Measurements from ENCODE around the gene CCDC158.
A peak's percentile ranks its signal among the peaks of the same experiment; 100 is the strongest.
"Not testable (repeated sequence)": the region's sequence is repeated elsewhere in the genome, so short reads cannot be mapped to it uniquely, and the experiment has no call there.

CCDC158 gene

GRCh38 chr4:76420762-76421581 is at the start of gene CCDC158:
CCDC158 (minus strand) TSS chr4:76421141; CDS start chr4:76403207, 17,934 bp downstream.
- H3K27ac ChIP-seq (ENCODE audit: low read depth, low read length) = no peak within 1 kb of the TSS
- H3K36me3 ChIP-seq (ENCODE audit: insufficient read depth, low read length) = no peaks in the 10 kb centered on the region
- H3K79me2 ChIP-seq (ENCODE audit: control insufficient read depth, insufficient read depth, low read length, unreplicated experiment) = no peaks in the 10 kb centered on the region
- peak within 1 kb of the TSS; percentile 99 for H2AFZ ChIP-seq (ENCODE audit: low read length, unreplicated experiment)
- H3K27me3 ChIP-seq (ENCODE audit: insufficient read depth, low read length) = no peaks in the 10 kb centered on the region
- H3K4me1 ChIP-seq (ENCODE audit: control insufficient read depth, insufficient read depth, low read length, unreplicated experiment) = no peaks in the 10 kb centered on the region
- peak within 1 kb of the TSS; percentile 97 for H3K4me3 ChIP-seq (ENCODE audit: low read depth, low read length)

GRCh38 chr4:76470532-76470931 is 49.6 kb upstream of the CCDC158 start:
- no peak overlapping the region for H2AFZ ChIP-seq (ENCODE audit: low read length, unreplicated experiment)
- no peaks in the 10 kb centered on the region for H3K79me2 ChIP-seq (ENCODE audit: control insufficient read depth, insufficient read depth, low read length, unreplicated experiment)

GRCh38 chr4:76470064-76470463 is 49.1 kb upstream of the CCDC158 start:
- no peaks in the 10 kb centered on the region for H3K27me3 ChIP-seq (ENCODE audit: insufficient read depth, low read length)
- H3K36me3 ChIP-seq (ENCODE audit: insufficient read depth, low read length) = no peaks in the 10 kb centered on the region
- H3K79me2 ChIP-seq (ENCODE audit: control insufficient read depth, insufficient read depth, low read length, unreplicated experiment) = no peaks in the 10 kb centered on the region
- H2AFZ ChIP-seq (ENCODE audit: low read length, unreplicated experiment) = no peak overlapping the region
- H3K4me1 ChIP-seq (ENCODE audit: control insufficient read depth, insufficient read depth, low read length, unreplicated experiment) = no peaks in the 10 kb centered on the region
- no peak overlapping the region for H3K4me3 ChIP-seq (ENCODE audit: low read depth, low read length)
- H3K27ac ChIP-seq (ENCODE audit: low read depth, low read length) = no peak overlapping the region

More at GRCh38 chr4:76470532-76470931, 49.6 kb upstream of the CCDC158 start:
- Histone ChIP-seq H3K4me1 (ENCODE audit: control insufficient read depth, insufficient read depth, low read length, unreplicated experiment) (no peaks in the 10 kb centered on the region), H3K36me3 (ENCODE audit: insufficient read depth, low read length) (no peaks in the 10 kb centered on the region), H3K4me3 (ENCODE audit: low read depth, low read length) (no peak overlapping the region), H3K27ac (ENCODE audit: low read depth, low read length) (no peak overlapping the region), H3K27me3 (ENCODE audit: insufficient read depth, low read length) (0 out of 2 replicates have a peak, but pooled peaks cover under 1% of the 10 kb centered on the region)

GRCh38 chr4:76463568-76463967 is 42.6 kb upstream of the CCDC158 start:
- Histone ChIP-seq H3K4me3 (ENCODE audit: low read depth, low read length) (no peak overlapping the region), H3K27me3 (ENCODE audit: insufficient read depth, low read length) (no peaks in the 10 kb centered on the region), H3K79me2 (ENCODE audit: control insufficient read depth, insufficient read depth, low read length, unreplicated experiment) (no peaks in the 10 kb centered on the region), H2AFZ (ENCODE audit: low read length, unreplicated experiment) (no peak overlapping the region), H3K4me1 (ENCODE audit: control insufficient read depth, insufficient read depth, low read length, unreplicated experiment) (peaks cover 4% of the 10 kb centered on the region), H3K27ac (ENCODE audit: low read depth, low read length) (no peak overlapping the region), H3K36me3 (ENCODE audit: insufficient read depth, low read length) (no peaks in the 10 kb centered on the region)

GRCh38 chr4:76459291-76459723 is 38.4 kb upstream of the CCDC158 start:
- Histone ChIP-seq H3K36me3 (ENCODE audit: insufficient read depth, low read length) (no peaks in the 10 kb centered on the region), H3K27ac (ENCODE audit: low read depth, low read length) (peak overlapping the region; percentile 42), H3K4me1 (ENCODE audit: control insufficient read depth, insufficient read depth, low read length, unreplicated experiment) (peaks cover 4% of the 10 kb centered on the region), H3K27me3 (ENCODE audit: insufficient read depth, low read length) (no peaks in the 10 kb centered on the region), H2AFZ (ENCODE audit: low read length, unreplicated experiment) (peak overlapping the region; percentile 86), H3K79me2 (ENCODE audit: control insufficient read depth, insufficient read depth, low read length, unreplicated experiment) (no peaks in the 10 kb centered on the region), H3K4me3 (ENCODE audit: low read depth, low read length) (no peak overlapping the region)

GRCh38 chr4:76458825-76459224 is 37.9 kb upstream of the CCDC158 start:
- peak overlapping the region; percentile 42 for H3K27ac ChIP-seq (ENCODE audit: low read depth, low read length)
- H2AFZ ChIP-seq (ENCODE audit: low read length, unreplicated experiment) = peak overlapping the region; percentile 86
- no peaks in the 10 kb centered on the region for H3K36me3 ChIP-seq (ENCODE audit: insufficient read depth, low read length)
- no peaks in the 10 kb centered on the region for H3K27me3 ChIP-seq (ENCODE audit: insufficient read depth, low read length)
- no peaks in the 10 kb centered on the region for H3K79me2 ChIP-seq (ENCODE audit: control insufficient read depth, insufficient read depth, low read length, unreplicated experiment)
- H3K4me1 ChIP-seq (ENCODE audit: control insufficient read depth, insufficient read depth, low read length, unreplicated experiment) = peaks cover 4% of the 10 kb centered on the region
- no peak overlapping the region for H3K4me3 ChIP-seq (ENCODE audit: low read depth, low read length)

GRCh38 chr4:76458297-76458696 is 37.4 kb upstream of the CCDC158 start:
- no peaks in the 10 kb centered on the region for H3K79me2 ChIP-seq (ENCODE audit: control insufficient read depth, insufficient read depth, low read length, unreplicated experiment)
- H2AFZ ChIP-seq (ENCODE audit: low read length, unreplicated experiment) = no peak overlapping the region
- no peaks in the 10 kb centered on the region for H3K36me3 ChIP-seq (ENCODE audit: insufficient read depth, low read length)
- H3K27me3 ChIP-seq (ENCODE audit: insufficient read depth, low read length) = no peaks in the 10 kb centered on the region
- H3K4me1 ChIP-seq (ENCODE audit: control insufficient read depth, insufficient read depth, low read length, unreplicated experiment) = peaks cover 4% of the 10 kb centered on the region
- H3K27ac ChIP-seq (ENCODE audit: low read depth, low read length) = no peak overlapping the region
- no peak overlapping the region for H3K4me3 ChIP-seq (ENCODE audit: low read depth, low read length)

GRCh38 chr4:76457885-76458284 is 36.9 kb upstream of the CCDC158 start:
- Histone ChIP-seq H3K4me3 (ENCODE audit: low read depth, low read length) (no peak overlapping the region), H3K36me3 (ENCODE audit: insufficient read depth, low read length) (no peaks in the 10 kb centered on the region), H3K79me2 (ENCODE audit: control insufficient read depth, insufficient read depth, low read length, unreplicated experiment) (no peaks in the 10 kb centered on the region), H3K4me1 (ENCODE audit: control insufficient read depth, insufficient read depth, low read length, unreplicated experiment) (peaks cover 4% of the 10 kb centered on the region), H3K27me3 (ENCODE audit: insufficient read depth, low read length) (no peaks in the 10 kb centered on the region), H2AFZ (ENCODE audit: low read length, unreplicated experiment) (no peak overlapping the region), H3K27ac (ENCODE audit: low read depth, low read length) (no peak overlapping the region)

GRCh38 chr4:76454073-76454472 is 33.1 kb upstream of the CCDC158 start:
- not testable (repeated sequence) for H3K27me3 ChIP-seq (ENCODE audit: insufficient read depth, low read length); H3K4me1 ChIP-seq (ENCODE audit: control insufficient read depth, insufficient read depth, low read length, unreplicated experiment); H3K27ac ChIP-seq (ENCODE audit: low read depth, low read length); H3K4me3 ChIP-seq (ENCODE audit: low read depth, low read length); H3K79me2 ChIP-seq (ENCODE audit: control insufficient read depth, insufficient read depth, low read length, unreplicated experiment); H3K36me3 ChIP-seq (ENCODE audit: insufficient read depth, low read length); H2AFZ ChIP-seq (ENCODE audit: low read length, unreplicated experiment)

GRCh38 chr4:76453232-76453631 is 32.3 kb upstream of the CCDC158 start:
- no peak overlapping the region for H3K4me3 ChIP-seq (ENCODE audit: low read depth, low read length)
- H2AFZ ChIP-seq (ENCODE audit: low read length, unreplicated experiment) = no peak overlapping the region
- H3K27ac ChIP-seq (ENCODE audit: low read depth, low read length) = no peak overlapping the region
- H3K36me3 ChIP-seq (ENCODE audit: insufficient read depth, low read length) = no peaks in the 10 kb centered on the region
- H3K79me2 ChIP-seq (ENCODE audit: control insufficient read depth, insufficient read depth, low read length, unreplicated experiment) = no peaks in the 10 kb centered on the region
- 0 out of 2 replicates have a peak, but pooled peaks cover 10% of the 10 kb centered on the region for H3K27me3 ChIP-seq (ENCODE audit: insufficient read depth, low read length)
- peaks cover 3% of the 10 kb centered on the region for H3K4me1 ChIP-seq (ENCODE audit: control insufficient read depth, insufficient read depth, low read length, unreplicated experiment)

- H3K27me3 ChIP-seq (ENCODE audit: insufficient read depth, low read length) = 0 out of 2 replicates have a peak, but pooled peaks cover 10% of the 10 kb centered on the region
- H3K79me2 ChIP-seq (ENCODE audit: control insufficient read depth, insufficient read depth, low read length, unreplicated experiment) = no peaks in the 10 kb centered on the region
- peaks cover 3% of the 10 kb centered on the region for H3K4me1 ChIP-seq (ENCODE audit: control insufficient read depth, insufficient read depth, low read length, unreplicated experiment)
- no peak overlapping the region for H3K4me3 ChIP-seq (ENCODE audit: low read depth, low read length)
- no peak overlapping the region for H3K27ac ChIP-seq (ENCODE audit: low read depth, low read length)
- no peak overlapping the region for H2AFZ ChIP-seq (ENCODE audit: low read length, unreplicated experiment)
- no peaks in the 10 kb centered on the region for H3K36me3 ChIP-seq (ENCODE audit: insufficient read depth, low read length)
Measured at GRCh38 chr4:76449833-76450232, 28.9 kb upstream of the CCDC158 start.
